KOPT-K1 (cell line): ENCODE measurements around the gene SLC22A4.

Experiments
- H3K27ac ChIP-seq: fragments of 200-600 bp; sonication (generic); 2 replicates; pipeline ENCODE4 v1.5.1; 2016; ENCODE audit warnings: antibody characterized with exemption, mild to moderate bottlenecking, low read depth, low read length; ENCODE audit not compliant: poor library complexity, severe bottlenecking
- H3K36me3 ChIP-seq: fragments of 200-600 bp; sonication (generic); 2 replicates; pipeline ENCODE4 v1.5.1; 2017; ENCODE audit warnings: antibody characterized with exemption, mild to moderate bottlenecking, low read length, moderate library complexity; ENCODE audit not compliant: insufficient read depth
- H3K9me3 ChIP-seq: fragments of 200-600 bp; sonication (generic); 2 replicates; pipeline ENCODE4 v1.5.1; 2017; ENCODE audit warnings: antibody characterized with exemption, low read length, mild to moderate bottlenecking; ENCODE audit not compliant: insufficient read depth, poor library complexity, severe bottlenecking

SLC22A4 gene

GRCh38 chr5:132377738-132378137 lies 83.5 kb downstream of the SLC22A4 start:
- Histone ChIP-seq H3K36me3 (no peaks in the 10 kb centered on the region), H3K9me3 (no peaks in the 10 kb centered on the region)

DNA sequence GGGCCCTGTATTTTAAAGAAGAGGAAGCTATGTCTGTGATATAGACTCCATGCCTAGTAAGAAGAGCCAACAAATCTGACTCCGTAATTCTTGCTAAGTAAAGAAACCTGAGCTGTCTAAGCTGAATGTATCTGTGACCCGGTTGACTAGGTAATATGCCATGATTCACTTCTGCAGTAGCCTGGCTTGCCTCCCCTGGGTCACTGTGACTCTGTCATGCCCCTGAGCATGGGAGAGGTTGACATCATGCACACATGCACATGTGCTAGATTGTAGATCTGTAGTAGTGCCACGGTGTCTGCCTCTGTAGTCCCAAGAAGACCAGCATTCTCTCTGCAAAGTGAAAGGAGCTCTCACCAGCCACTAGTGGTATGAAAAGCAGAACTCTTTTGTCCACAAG lies 84.4 kb downstream of the SLC22A4 start:
- H3K27ac ChIP-seq = no peak overlapping the region
- H3K9me3 ChIP-seq = no peaks in the 10 kb centered on the region
- H3K36me3 ChIP-seq = no peaks in the 10 kb centered on the region

More at GRCh38 chr5:132377738-132378137, 83.5 kb downstream of the SLC22A4 start:
- H3K27ac ChIP-seq = no peak overlapping the region

GRCh38 chr5:132380047-132380446 lies 85.9 kb downstream of the SLC22A4 start:
- Histone ChIP-seq H3K36me3 (no peaks in the 10 kb centered on the region), H3K27ac (no peak overlapping the region), H3K9me3 (no peaks in the 10 kb centered on the region)

DNA sequence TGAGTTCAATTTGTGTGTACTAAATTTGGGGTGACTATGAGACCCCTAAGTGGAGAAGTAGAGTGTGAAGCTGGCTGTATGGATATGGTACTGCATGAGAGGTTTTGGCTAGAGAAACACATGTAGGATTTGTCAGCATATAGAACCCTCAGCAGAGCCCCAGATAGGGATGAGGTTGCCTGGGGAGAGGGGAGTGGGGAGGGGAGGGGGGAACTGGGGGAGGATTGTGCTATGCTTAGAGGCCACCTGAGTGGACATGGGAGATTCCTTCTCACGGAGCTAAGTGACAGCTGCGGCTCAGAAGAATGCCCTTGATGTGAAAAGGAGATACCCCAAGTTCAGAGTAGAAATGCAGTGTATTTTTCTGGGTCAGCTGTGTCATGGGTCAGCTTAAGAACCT lies 86.5 kb downstream of the SLC22A4 start:
- Histone ChIP-seq H3K9me3 (no peaks in the 10 kb centered on the region), H3K27ac (no peak overlapping the region), H3K36me3 (no peaks in the 10 kb centered on the region)

DNA sequence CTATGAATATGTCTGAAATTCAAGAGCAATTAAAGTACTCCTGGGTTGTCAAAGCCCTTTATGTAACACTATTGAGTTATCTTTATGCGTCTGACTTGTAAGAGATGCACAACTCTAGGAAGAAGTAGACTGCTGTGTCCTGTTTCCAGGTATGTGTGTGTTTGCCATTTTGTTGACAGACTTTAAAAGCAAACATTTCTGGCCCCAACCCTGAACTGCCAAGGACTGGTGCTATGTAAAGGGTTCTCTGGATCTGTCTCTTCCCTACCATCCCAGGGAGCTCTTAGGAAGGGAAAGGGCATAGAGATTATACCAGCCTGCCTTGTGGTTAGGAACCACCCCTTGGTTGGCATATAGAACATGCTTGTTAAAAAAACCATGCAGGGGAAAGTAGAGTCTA lies 87.4 kb downstream of the SLC22A4 start:
- Histone ChIP-seq H3K36me3 (no peaks in the 10 kb centered on the region), H3K9me3 (no peaks in the 10 kb centered on the region), H3K27ac (no peak overlapping the region)

DNA sequence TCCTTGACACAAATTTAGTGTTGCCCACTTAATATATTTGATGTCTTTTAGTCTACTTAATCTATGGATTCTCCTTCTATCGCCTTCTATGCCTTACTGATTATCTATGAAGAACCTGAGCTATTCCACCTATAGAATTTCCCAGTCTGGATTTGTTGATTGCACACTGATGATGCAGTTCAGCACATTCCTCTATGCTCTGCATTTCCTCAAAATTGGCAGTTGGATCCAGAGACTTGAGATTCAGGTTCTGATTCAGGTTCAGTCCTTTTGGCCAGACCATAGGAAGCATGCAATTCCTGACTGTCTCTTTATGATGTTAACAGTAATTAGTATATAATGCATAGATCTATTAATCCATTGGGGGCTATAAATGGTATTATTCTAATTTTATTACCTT lies 89.1 kb downstream of the SLC22A4 start:
- no peak overlapping the region for H3K27ac ChIP-seq
- H3K36me3 ChIP-seq = no peaks in the 10 kb centered on the region
- no peaks in the 10 kb centered on the region for H3K9me3 ChIP-seq

GRCh38 chr5:132383984-132384383 lies 89.8 kb downstream of the SLC22A4 start:
- Histone ChIP-seq H3K9me3 (no peaks in the 10 kb centered on the region), H3K36me3 (no peaks in the 10 kb centered on the region), H3K27ac (no peak overlapping the region)

DNA sequence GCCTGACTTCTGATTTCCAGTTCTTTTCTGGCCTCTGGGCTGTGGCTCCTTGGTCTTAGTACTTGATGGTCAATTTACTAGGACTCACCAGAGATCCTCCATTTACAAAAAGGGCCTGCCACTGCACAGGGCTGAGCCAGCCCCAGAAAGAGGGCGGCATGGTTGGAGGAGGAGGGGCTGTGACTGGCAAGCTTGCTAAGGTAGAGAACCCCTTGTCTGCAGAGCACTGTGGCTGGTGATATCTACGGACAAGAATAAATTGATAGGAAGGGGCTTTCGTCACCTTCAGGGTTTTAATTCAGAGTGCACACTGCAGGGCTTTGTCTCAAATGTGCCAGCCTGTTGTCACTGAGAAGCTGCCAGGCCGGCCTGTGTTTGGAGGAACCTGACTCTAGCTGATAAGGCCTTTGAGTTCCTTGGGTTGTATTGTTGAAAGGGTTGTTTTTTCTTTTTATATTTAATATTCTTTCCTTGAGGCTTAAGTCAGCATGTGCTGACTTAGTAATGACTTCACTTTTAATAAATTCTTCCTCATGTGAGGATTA lies 90.4 kb downstream of the SLC22A4 start:
- Histone ChIP-seq H3K9me3 (no peaks in the 10 kb centered on the region), H3K27ac (no peak overlapping the region), H3K36me3 (no peaks in the 10 kb centered on the region)

- Histone ChIP-seq H3K36me3 (no peaks in the 10 kb centered on the region), H3K9me3 (no peaks in the 10 kb centered on the region), H3K27ac (peak overlapping the region; percentile 48)
Observed at GRCh38 chr5:132385326-132386105, 91.3 kb downstream of the SLC22A4 start.

GRCh38 chr5:132386644-132387286 lies 92.6 kb downstream of the SLC22A4 start:
- H3K9me3 ChIP-seq = no peaks in the 10 kb centered on the region
- H3K36me3 ChIP-seq = no peaks in the 10 kb centered on the region

GRCh38 chr5:132387640-132388117 lies 93.5 kb downstream of the SLC22A4 start:
- Histone ChIP-seq H3K27ac (peak overlapping the region; percentile 59), H3K9me3 (no peaks in the 10 kb centered on the region)

More at GRCh38 chr5:132386644-132387286, 92.6 kb downstream of the SLC22A4 start:
- peak overlapping the region; percentile 59 for H3K27ac ChIP-seq

DNA sequence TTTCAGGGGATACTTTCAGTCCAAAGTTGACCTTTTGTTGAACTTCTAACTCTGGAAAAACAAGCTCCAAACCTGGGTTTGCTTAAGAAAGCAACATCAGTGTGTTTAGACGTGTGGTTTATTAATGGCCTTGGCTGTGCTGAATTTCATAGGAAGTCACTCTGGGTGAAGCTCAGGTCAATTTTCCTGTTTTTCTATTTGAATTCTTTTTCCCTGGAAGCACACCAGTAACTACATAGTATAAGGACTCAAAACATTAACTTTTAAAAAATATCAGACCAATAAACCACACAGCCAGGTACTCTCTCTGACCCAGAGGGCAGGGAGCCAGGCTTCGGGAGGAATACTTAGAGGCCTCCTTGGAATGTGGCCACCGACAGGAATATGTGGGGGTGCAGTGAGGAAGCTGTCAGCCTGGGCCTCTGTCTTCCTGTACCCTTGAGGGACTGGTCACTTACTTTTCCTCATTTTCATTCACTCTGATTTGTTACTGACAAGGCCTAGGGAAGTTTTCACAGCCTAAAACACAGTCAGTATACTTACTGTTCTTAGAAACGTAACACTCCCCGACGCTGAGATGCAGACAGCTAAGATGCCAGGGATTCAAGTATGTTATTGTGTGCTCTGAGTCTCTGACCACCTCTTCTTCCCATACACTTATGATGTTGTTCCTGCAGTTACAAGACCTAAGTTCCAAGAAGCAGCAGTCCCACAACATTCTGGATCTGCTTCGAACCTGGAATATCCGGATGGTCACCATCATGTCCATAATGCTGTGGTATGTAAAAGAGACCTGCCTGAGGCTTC lies 94.3 kb downstream of the SLC22A4 start:
- Histone ChIP-seq H3K9me3 (no peaks in the 10 kb centered on the region), H3K27ac (peak overlapping the region; percentile 59), H3K36me3 (no peaks in the 10 kb centered on the region)

More at GRCh38 chr5:132387640-132388117, 93.5 kb downstream of the SLC22A4 start:
- H3K36me3 ChIP-seq = no peaks in the 10 kb centered on the region

DNA sequence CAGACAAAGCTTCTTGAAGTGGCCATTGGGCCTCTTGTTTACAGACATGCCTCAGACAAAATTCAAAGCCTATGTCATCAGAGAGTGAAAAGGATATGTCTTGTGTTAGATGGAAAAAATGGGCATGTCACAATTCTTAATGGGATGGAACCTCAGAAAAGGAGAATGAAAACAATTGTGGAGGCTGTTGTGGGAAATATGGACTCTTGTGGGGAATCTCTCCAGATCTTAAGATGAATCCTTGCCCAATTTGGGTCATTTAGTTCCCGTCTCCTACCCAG lies 94.8 kb downstream of the SLC22A4 start:
- Histone ChIP-seq H3K27ac (peak overlapping the region; percentile 59), H3K9me3 (no peaks in the 10 kb centered on the region), H3K36me3 (no peaks in the 10 kb centered on the region)

- H3K27ac ChIP-seq = peak overlapping the region; percentile 59
- 0 out of 2 replicates have a peak, but pooled peaks cover 3% of the 10 kb centered on the region for H3K36me3 ChIP-seq
- no peaks in the 10 kb centered on the region for H3K9me3 ChIP-seq
Observed at GRCh38 chr5:132389585-132390286, 95.5 kb downstream of the SLC22A4 start.
